ENCODE measurements around the gene LMAN2L.

The LMAN2L gene

DNA sequence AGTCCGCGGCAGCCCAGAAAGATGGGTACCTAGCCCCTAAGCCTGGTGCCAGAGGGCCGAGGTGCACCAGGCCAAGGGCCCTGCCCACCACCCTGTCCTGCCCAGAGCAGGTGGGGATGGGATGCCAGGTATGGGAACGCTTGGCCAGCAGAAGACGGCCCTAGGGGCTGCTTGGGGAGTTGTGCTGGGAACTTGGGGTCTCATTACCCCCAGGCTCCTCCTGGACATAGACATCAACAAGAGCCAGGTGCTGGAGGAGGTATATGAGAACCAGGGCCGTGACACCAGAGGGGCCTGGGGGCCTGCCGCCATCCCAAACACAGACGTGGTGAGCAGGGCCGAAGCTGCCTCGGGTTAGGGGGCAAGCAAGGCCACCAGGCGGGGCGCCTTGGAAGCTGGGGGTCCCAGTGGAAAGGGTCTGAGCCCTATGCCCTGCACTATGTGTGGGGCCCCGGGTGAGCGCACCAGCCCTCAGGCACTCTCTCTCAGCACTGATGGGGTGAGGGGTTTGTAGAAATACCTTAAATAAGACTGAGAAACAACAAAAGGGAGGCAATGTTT is 50.4 kb downstream of the LMAN2L start:
- Histone ChIP-seq H3K36me3 (ENCODE audit: insufficient read depth, low read length) (no peaks in the 10 kb centered on the region), H3K4me3 (no peak overlapping the region), H3K9ac (ENCODE audit: insufficient read length) (no peak overlapping the region), H3K9me3 (ENCODE audit: low read depth, low read length) (no peaks in the 10 kb centered on the region), H3K27ac (no peak overlapping the region)
- DNase-seq (ENCODE audit: low read depth, low spot score), result no peak
- TF ChIP-seq EZH2 (IDR thresholded peaks at IDR 0.05) (no peak), POLR2AphosphoS5 (IDR thresholded peaks at IDR 0.05; ENCODE audit: borderline replicate concordance, low read depth, low read length) (no peak), FOXP2 (optimal IDR thresholded peaks at IDR 0.05; ENCODE audit: control extremely low read depth, extremely low read length, insufficient read depth) (no peak)

DNA sequence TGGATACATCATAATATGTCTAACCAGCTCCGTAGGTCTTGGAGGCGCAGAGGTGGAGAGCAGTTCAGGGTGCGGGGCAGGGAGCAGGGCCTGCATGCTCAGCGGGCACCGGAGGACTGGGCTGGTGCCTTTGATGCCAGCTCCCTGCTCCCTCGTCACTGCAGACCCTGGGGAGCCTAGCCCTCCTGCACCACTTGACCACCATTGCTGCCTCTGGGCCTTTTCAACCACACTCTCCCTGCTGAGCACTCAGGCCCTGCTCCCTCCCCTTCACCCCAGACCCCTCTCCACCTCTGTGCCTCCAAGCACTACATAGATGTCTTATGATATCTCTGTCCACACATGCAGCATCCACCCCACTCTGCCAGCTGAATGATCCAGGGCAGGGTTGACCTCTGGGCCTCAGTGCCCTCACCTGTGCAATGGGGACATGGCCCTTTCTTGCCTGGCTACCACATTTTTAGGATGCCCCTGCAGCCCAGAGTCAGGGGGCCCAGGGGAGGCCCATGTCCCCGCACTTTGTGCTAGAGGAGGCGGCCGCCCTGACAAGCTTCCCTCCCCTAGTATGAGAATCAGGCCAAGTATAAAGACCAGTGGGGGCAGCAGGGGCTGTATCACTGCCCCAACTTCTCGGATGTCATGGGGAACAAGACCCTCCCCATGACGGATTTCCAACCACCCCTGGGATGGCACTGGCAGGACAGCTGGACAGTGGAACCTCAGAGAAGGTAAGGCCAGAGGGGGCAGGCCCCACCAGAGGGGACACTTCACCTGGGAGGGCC is 51.0 kb downstream of the LMAN2L start:
- TF ChIP-seq EZH2 (IDR thresholded peaks at IDR 0.05), result no peak
- no peak for TF ChIP-seq POLR2AphosphoS5 (IDR thresholded peaks at IDR 0.05; ENCODE audit: borderline replicate concordance, low read depth, low read length)
- TF ChIP-seq FOXP2 (optimal IDR thresholded peaks at IDR 0.05; ENCODE audit: control extremely low read depth, extremely low read length, insufficient read depth), result no peak
- no peak overlapping the region for H3K27ac ChIP-seq
- no peak for DNase-seq (ENCODE audit: low read depth, low spot score)

DNA sequence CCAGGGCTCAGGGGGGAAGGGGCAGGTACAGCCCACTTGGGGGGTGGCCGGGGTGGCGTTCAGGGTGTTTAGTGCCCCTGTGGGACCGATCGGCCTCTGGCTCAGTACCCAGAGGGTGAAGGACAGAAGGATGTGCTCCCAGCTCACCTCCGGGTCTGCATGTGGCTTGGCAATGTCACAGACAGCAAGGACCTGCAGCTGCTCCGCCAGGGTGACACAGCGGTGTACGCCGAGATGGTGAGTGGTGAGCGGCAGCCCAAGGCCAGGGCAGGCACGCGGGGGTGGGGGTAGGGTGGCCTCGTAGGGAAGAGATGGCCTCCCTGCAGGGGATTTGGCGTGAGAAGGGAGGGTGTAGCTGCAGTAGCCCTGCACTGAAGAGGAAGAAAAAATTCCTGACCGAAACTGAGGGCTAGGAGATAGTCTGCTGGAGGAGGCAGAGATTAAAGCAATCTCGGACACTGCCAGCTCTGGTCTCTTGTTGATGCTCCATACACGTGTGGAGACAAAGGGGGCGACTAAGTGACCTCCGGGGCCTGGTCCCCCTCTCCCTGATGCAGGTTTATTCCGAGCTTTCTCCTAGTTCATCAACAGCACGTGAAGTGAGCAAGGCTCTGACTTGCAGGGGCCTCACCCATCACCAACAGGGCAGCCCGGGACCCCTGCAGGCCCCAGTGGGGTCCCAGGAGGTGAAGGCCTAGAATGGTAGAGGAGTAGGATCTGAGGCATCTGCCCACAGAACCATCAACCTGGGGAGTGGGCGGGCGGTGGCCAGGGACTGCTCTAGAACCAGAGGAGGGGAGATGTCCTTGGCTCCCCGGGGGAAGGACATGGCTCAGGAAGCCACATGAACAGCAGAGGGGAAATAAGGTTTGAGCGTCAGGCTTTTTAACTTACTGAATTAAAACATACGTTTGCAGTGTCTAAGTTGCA is 51.9 kb downstream of the LMAN2L start:
- no peak overlapping the region for H3K27ac ChIP-seq
- no peaks in the 10 kb centered on the region for H3K36me3 ChIP-seq (ENCODE audit: insufficient read depth, low read length)
- H3K9ac ChIP-seq (ENCODE audit: insufficient read length), result no peak overlapping the region
- no peak overlapping the region for H3K4me3 ChIP-seq
- no peak for DNase-seq (ENCODE audit: low read depth, low spot score)
- TF ChIP-seq POLR2AphosphoS5 (IDR thresholded peaks at IDR 0.05; ENCODE audit: borderline replicate concordance, low read depth, low read length), result no peak
- no peak for TF ChIP-seq EZH2 (IDR thresholded peaks at IDR 0.05)
- H3K9me3 ChIP-seq (ENCODE audit: low read depth, low read length), result no peaks in the 10 kb centered on the region

More for the DNA sequence above, 51.0 kb downstream of the LMAN2L start:
- Histone ChIP-seq H3K4me3 (no peak overlapping the region), H3K9ac (ENCODE audit: insufficient read length) (no peak overlapping the region), H3K9me3 (ENCODE audit: low read depth, low read length) (no peaks in the 10 kb centered on the region), H3K36me3 (ENCODE audit: insufficient read depth, low read length) (no peaks in the 10 kb centered on the region)

DNA sequence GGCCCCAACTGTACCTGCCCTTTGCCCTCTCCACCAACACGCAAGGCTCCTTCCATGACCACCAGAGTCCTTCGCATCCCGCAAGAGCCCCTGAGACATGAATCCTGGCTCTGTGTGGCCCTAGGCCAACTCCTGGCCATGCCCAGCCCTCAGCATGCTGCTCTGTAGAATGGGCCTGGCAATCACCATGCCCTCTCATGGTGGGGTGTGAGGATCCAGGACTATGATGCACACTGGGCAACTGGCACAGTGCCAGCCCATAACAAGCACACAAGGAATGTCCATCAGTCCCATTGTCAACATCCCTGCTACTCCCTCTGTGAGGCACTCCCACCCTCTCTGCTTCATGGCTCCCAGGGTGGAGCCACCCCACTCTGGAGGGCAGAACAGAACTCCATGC is 52.6 kb downstream of the LMAN2L start:
- TF ChIP-seq FOXP2 (optimal IDR thresholded peaks at IDR 0.05; ENCODE audit: control extremely low read depth, extremely low read length, insufficient read depth), result no peak
- no peak for TF ChIP-seq POLR2AphosphoS5 (IDR thresholded peaks at IDR 0.05; ENCODE audit: borderline replicate concordance, low read depth, low read length)
- no peak for TF ChIP-seq EZH2 (IDR thresholded peaks at IDR 0.05)
- Histone ChIP-seq H3K36me3 (ENCODE audit: insufficient read depth, low read length) (no peaks in the 10 kb centered on the region), H3K4me3 (no peak overlapping the region), H3K9ac (ENCODE audit: insufficient read length) (no peak overlapping the region), H3K27ac (no peak overlapping the region), H3K9me3 (ENCODE audit: low read depth, low read length) (no peaks in the 10 kb centered on the region)
- no peak for DNase-seq (ENCODE audit: low read depth, low spot score)

DNA sequence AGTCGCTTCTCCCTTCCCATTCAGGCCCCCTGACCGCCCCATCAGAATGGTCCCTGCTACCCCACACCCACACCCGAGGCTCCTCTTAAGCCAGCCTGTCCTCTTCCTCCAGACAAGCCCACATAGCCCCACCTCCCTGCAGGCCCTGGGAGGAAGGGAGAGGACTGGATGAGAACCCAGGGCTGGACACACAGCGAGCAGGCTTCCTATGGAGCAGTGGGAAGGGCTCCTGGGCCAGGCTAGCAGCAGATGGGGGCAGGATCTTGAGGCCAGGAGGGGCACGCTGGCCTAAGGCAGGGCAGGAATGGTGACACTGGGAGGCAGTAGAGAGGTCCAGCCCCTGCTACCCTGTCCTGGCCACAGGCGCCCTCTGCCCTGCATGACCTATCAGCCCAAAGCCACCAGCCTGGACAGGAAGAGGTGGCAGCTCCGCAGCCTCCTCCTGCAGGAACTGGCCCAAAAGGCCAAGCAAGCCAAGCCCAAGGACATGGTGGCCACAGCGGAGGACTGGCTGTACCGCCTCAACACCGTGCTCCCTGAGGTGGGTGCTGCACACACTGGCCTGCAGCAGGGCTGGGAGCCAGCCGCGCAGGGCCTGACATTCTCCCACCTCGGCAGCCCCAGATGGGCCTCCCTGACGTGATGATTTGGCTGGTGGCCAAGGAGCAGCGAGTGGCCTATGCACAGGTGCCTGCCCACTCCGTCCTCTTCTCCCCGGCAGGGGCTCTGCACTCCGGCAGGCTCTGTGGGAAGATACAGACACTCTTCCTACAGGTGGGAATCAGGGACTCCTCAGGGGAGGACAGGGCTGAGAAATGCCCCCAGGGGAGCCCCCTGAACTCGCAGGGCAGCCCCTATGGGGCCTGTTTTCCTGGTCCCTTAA is 54.0 kb downstream of the LMAN2L start:
- Histone ChIP-seq H3K27ac (no peak overlapping the region), H3K9me3 (ENCODE audit: low read depth, low read length) (no peaks in the 10 kb centered on the region), H3K4me3 (no peak overlapping the region), H3K9ac (ENCODE audit: insufficient read length) (no peak overlapping the region), H3K36me3 (ENCODE audit: insufficient read depth, low read length) (no peaks in the 10 kb centered on the region)
- no peak for DNase-seq (ENCODE audit: low read depth, low spot score)
- no peak for TF ChIP-seq EZH2 (IDR thresholded peaks at IDR 0.05)
- no peak for TF ChIP-seq FOXP2 (optimal IDR thresholded peaks at IDR 0.05; ENCODE audit: control extremely low read depth, extremely low read length, insufficient read depth)
- TF ChIP-seq POLR2AphosphoS5 (IDR thresholded peaks at IDR 0.05; ENCODE audit: borderline replicate concordance, low read depth, low read length), result no peak

DNA sequence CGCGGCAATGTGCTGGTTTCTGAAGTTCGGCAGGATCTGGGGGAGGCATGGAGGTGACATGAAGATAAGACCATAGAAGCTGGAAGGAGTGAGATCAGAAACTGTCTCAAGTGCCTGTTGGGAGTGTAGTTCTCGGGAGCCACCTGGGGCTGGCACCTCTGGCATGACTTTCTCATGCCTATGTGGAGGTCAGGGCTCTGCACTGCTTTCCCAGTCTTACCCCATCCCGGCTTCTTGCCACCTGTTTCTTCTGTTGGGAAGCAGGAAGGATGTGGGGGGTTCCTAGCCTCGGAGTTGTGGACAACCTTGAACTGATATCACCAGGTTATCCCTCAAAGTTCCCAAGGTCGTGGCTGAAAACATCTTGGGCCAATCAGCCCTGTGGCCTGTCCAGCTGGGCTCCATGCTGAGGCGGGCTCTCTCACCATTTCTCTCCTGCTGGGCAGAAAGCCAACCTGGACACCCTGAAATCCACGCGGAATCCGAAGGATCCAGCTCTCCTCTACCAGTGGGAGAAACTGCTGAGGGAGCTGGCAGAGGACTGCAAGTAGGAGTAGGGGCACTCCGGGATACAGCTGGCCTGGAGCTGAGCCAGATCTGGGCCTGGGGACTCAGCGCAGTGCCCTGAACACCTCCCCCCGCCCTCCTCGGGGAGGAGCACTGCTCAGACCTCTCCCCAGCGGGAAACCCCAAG is 54.8 kb downstream of the LMAN2L start:
- Histone ChIP-seq H3K27ac (no peak overlapping the region), H3K9me3 (ENCODE audit: low read depth, low read length) (no peaks in the 10 kb centered on the region), H3K4me3 (no peak overlapping the region), H3K36me3 (ENCODE audit: insufficient read depth, low read length) (no peaks in the 10 kb centered on the region), H3K9ac (ENCODE audit: insufficient read length) (no peak overlapping the region)
- no peak for DNase-seq (ENCODE audit: low read depth, low spot score)
- TF ChIP-seq FOXP2 (optimal IDR thresholded peaks at IDR 0.05; ENCODE audit: control extremely low read depth, extremely low read length, insufficient read depth), result no peak
- no peak for TF ChIP-seq EZH2 (IDR thresholded peaks at IDR 0.05)
- TF ChIP-seq POLR2AphosphoS5 (IDR thresholded peaks at IDR 0.05; ENCODE audit: borderline replicate concordance, low read depth, low read length), result no peak

Data from SK-N-MC (cell line).